GM10266 (cell line): ENCODE data around the gene RNF145.

ENCODE experiments used
- DNase-seq: peaks from one replicate; pipeline ENCODE4 v3.0.0; 2012; ENCODE audit errors: extremely low spot score
- CTCF ChIP-seq: IDR thresholded peaks from 2 replicates; pipeline ENCODE4 v1.5.1; 2012; ENCODE audit warnings: mild to moderate bottlenecking, low read depth; ENCODE audit not compliant: control insufficient read depth, insufficient read depth; ENCODE audit errors: missing control alignments

RNF145 gene

GRCh38 chr5:159182691-159183090 lies 26.7 kb downstream of the RNF145 start:
- TF ChIP-seq CTCF: no peak
- DNase-seq: no peak

- DNase-seq: no peak
- TF ChIP-seq CTCF: no peak
Observed at GRCh38 chr5:159181651-159182050, 27.7 kb downstream of the RNF145 start.

DNA sequence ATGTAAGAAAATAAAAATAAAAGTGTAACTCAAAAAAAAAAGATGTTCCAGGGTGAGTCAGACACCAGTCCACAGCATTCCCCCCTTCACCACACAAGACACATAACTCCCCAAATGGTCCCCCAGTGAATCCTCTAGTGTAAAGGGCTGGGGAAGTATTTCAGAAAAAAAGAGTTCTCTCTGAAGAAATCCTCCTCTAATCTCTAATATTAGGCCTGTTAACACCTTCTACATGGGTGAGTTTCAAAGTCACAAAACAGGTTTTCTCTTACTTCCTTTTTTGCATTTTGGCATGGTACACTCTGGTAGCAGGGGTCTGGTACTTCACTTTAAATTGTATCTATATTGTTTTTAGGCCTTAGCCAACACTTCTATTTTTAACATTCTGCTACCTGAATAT lies 28.2 kb downstream of the RNF145 start:
- TF ChIP-seq CTCF: no peak
- DNase-seq: no peak

DNA sequence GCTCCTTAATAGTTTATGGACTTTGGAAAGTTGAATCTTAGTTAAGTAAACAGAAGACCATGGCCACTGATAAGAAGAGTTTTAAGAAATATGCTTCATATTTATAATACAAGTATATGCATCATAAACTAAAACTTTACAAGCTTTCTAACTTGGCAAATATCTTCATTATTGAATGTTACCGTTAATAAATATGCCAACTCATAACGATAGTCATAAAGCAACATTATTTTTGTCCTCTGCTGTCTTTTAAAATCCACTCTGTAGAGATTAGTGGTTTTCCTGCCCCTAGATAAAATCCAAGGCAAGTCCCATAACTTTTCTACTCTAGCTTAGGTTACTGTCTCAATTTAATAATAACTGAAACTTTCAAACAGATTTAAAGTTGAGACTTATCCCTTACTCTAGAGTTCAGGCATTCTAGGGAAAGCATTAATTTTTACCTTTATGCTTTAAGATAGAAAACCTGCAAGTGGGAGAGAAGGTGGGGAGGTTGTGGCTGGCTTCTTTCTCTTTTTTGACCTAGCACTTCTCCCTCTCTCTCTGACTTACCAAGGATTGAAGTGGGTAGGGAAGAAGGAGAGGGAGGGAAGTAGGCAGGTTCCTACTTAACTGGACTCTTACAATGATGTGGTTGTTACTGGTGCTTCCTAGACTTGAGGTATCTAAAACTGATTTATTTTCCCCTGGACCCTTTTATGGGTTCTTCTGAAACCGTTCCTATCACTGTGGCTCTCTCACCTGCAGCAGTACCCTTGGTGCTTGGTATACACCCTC lies 29.6 kb downstream of the RNF145 start:
- no peak for TF ChIP-seq CTCF
- DNase-seq: no peak

DNA sequence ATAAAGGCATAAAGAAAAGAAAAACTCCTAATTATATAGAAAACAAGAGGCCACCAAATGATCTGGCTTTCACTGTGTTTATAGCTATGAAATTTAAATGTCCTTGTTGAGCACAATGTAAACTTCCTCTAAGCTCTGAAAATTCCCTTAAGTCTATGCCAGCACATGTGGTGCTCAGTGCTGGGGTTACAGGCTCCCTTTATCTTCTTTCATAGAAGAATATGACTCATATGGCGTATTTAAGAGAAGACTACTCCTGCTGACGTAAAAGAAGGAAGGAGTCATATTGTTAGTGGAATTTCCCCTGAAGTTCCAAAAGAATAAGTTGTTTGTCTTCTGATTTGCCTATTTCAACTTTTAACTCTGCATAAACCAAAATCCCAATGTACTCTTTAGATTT lies 30.4 kb downstream of the RNF145 start:
- peak; percentile 8 for DNase-seq
- TF ChIP-seq CTCF: no peak

- TF ChIP-seq CTCF: no peak
- DNase-seq: no peak
Observed at GRCh38 chr5:159175547-159175946, 33.8 kb downstream of the RNF145 start.

DNA sequence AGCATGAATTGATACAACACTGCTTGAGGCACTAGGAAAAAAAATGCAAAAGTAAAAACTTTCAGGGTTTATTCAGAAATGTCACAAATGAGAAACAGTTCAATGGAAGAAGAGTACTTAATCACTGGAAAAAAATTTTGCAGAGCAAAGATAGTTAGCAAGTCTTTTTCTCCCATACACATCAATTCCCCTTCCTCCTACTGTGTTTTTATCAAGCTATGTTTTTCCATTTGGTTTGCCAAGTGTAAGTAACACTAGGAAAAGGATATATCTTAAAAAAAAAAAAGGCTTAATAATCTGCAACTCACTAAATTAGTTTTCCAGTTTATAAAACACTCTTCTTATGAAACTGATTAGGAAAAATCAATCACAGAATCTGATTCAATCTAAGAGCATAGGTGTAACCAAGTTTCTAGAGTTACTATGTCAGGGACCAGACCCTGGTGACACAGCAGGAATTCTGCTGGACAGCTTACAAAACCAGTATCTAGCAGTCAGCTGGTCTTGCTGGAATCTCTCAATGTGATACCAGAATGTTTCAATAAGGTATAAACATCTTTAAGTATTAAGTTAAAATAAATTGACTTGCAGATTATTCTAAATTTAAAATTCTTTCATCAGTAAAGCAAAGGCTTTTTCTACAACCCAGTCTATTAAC lies 34.7 kb downstream of the RNF145 start:
- DNase-seq: no peak
- TF ChIP-seq CTCF: no peak
